Measurements from ENCODE around the gene BLOC1S5.

GRCh38 chr6:8057793-8058192, 6.4 kb downstream of the BLOC1S5 start:
- TF ChIP-seq CTCF (IDR thresholded peaks at IDR 0.05; ENCODE audit: low read depth, low read length) (no peak), POLR2A (IDR thresholded peaks at IDR 0.05; ENCODE audit: extremely low read depth, insufficient read length) (no peak)
